NCI-H82 treated with DMSO at 0.1 percent for 48 hours (cell line): ENCODE measurements around the gene ALG1.

Source experiments
- DNase-seq: peaks from one replicate; lab custom pipeline; 2025; ENCODE audit not compliant: unreplicated experiment; lab: John Stamatoyannopoulos, UW

ALG1 gene, protein sequence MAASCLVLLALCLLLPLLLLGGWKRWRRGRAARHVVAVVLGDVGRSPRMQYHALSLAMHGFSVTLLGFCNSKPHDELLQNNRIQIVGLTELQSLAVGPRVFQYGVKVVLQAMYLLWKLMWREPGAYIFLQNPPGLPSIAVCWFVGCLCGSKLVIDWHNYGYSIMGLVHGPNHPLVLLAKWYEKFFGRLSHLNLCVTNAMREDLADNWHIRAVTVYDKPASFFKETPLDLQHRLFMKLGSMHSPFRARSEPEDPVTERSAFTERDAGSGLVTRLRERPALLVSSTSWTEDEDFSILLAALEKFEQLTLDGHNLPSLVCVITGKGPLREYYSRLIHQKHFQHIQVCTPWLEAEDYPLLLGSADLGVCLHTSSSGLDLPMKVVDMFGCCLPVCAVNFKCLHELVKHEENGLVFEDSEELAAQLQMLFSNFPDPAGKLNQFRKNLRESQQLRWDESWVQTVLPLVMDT

DNA sequence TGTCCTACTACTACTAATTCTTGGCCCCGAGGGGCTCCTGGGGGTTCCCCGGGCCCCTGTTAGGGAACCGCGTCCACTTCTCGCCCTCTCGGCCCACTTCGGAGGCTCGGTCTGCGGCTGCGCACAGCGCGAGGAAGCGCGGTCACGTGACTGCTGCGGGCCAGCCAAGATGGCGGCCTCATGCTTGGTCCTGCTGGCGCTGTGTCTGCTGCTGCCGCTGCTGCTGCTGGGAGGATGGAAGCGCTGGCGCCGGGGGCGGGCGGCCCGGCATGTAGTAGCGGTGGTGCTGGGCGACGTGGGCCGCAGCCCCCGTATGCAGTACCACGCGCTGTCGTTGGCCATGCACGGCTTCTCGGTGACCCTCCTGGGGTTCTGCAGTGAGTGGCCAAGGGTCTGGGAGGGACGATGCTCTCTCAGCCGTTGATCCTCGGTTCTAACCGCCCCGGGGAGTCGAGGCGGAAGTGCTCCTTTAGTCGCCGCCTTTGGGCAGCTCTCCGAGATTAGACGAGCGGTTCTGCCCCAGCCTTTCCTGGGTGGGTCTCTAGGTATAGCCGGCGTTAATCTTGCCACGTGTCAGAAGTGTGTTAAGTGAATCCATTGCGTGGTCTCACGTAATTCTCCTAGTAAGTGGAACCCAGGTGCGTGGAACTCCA lies at the start of gene ALG1:
ALG1 (plus strand) TSS at position 163 of the 653 bp plus-strand sequence; CDS start at position 170, 7 bp downstream.
- DNase-seq: peak; percentile 39

DNA sequence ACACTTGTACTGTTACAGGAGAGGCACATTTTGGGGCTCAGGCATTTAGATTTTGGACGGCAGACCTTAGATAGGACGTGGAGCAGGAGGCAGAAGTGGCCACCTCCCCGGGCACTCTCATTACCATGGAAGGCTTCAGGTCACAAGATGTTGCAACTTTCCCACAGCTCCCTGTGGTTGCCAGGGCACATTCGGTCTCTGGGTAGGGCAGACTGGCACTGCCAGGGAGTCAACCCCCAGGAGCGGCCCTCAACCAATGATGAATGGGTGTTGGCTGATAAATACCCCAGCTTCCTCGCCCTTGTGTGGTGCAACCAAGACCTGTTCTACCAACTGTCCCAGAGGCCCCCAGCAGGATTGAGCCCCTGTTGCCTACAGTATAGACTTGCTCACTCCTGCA lies 49.1 kb upstream of the ALG1 start:
- DNase-seq: no peak

DNA sequence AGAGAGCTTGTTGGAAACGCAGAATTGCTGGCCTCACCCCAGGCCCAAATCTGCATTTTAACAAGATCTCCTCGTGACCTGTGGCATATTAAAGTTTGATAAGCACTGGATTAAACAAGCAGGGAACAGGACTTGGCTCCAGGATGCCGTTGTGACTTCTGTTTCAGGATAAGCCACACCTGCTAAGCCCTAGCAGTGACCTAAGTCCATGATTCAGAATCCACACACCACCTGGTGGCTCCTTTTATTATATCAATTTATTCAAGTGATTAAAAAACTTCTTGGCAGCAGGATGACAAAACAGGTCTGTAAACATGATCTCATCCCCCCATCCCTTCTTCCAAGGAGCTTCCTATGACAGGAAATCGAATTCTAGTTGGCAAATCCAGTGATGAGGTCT lies 47.0 kb upstream of the ALG1 start:
- DNase-seq: peak; percentile 40

DNA sequence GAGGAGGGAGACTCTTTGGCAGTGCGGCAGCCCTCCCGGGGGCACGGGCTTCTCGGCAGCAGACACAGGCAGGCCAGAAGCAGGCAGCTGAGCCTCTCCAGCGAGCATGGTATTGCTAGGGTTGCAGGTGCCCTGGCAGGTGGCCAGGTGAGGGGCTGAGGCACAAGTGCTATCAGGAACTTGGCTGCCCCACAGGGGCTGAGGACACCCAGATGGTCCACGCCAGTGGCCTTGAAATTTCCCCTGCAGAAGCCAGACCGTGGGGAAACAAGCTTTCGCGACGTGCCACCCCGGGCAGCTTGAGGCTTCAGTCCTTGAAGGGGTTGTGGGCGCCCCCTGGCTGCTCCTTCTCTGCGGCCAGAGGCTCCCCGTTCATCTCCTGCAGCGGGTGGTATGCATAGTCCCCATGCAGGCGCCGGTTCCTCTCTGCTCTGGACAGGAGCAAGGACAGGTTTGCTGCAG lies 46.4 kb upstream of the ALG1 start:
- DNase-seq: peak; percentile 18

DNA sequence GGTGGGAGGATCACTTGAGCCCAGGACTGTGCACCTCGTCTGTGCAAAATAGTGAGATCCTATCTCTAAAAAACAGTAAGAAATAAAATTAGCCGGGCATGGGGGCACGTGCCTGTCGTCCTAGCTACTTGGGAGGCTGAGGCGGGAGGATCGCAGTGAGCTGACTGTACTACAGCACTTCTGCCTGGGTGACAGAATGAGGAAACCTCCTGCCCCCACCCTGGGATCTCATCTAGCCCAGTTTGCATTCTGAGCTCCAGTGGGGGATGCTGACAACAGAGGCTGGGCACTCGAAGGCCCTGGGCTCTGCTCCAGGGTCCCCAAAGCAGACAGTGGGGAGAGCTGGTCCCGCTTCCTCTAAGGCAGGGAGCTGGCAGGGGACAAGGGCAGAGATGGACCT lies 45.0 kb upstream of the ALG1 start:
- no peak for DNase-seq

DNA sequence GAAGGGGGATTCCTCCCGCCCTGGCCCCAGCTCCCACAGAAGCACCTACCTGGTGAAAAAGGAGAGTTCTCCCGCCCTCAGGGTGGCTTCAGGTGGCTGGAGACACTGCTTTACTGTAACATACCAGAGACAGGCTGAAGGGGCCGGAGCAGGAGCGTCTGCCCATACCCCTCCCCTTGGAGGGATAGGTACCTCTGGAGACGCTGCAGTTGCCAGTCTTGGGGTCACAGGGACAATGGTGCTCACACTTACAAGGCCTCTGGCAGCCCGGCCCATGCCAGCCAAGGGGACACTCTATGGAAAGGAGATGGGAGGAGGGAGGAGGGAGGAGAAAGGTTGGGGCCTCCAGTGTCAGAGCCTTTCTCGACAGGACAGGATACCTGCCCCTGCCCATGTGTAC lies 44.6 kb upstream of the ALG1 start:
- no peak for DNase-seq

DNA sequence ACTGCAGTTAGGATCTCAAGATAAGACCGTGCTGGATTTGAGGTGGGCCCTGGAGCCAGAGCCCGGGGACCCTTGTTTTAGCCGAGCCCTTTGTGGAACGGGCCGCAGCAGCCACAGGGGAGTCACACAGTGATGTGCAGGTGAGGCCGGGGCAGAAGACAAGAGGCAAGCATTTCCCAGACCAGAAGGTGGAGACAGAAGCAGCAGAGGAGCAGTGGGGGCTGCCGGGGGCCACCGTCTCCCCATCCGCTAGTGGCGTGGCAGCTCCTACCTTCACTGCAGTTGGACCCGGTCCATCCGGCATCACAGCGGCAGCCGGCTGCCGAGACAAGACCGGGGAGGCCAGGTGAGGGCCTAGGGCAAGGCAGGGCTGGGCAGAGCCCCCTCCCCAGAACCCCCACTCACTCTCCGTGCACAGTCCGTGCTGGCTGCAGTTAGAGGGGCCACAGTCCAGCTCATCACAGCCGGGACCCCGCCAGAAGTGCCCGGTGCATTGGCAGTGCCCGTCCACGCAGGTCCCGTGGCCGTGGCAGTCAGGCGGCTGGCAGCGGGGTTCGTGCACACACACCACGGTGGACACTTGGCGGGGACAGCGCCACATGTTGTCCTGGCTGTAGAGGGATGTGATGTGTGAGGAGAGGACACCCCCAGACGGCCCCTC lies 43.9 kb upstream of the ALG1 start:
- DNase-seq: no peak

DNA sequence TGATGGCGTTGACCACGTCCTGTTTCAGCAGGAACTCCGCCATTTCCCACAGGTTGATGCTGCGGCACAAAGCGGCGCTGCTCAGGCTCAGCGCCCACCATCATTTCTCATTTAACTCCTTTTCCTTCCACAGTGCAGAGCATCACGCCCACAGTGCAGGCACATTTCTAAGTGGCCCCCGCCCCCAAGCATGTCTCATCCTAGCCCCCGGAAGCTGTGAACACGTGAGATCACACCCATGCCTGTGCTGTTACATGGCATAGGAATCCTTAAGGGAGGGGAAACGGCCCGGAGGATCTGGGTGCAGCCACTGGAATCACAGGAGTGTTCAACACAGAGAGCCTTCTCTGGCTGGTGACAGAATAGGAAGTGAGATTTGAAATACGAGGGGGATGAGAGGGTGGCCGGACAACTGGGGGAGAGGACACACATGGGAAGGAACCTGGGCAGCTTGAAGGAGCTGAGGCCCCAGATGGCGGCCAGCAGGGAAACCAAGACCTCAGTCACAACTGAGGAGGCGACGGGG lies 42.6 kb upstream of the ALG1 start:
- no peak for DNase-seq

DNA sequence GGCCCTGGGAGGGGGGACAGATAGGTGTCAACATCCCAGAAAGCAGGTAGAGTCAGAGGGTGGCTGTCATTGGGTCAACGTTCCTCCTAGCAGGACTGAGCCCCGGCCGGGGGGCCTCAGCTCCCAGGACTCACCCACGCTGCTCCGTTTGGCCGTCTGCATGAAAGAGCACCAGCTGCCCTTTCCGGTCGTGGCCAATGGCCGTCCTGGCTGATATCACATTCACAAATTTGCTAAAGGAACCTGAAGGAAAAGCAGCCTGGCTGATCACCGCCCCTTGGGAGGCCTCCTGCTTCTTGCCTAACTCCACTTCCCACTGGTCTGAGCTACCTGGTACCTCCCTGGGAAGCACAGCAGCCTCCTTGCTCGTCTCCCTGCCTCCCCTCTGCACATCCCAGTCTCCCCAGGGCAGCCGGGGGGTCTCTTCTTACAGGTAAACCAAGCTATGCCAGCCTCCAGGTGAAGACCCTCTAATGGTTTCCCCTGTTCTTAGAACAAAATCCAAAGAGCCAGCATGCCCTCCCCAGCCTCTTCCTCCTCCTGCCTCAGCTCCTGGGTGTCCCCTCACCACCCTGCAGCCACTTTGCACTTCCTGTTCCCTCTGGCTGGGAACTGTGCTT lies 41.3 kb upstream of the ALG1 start:
- DNase-seq: no peak

DNA sequence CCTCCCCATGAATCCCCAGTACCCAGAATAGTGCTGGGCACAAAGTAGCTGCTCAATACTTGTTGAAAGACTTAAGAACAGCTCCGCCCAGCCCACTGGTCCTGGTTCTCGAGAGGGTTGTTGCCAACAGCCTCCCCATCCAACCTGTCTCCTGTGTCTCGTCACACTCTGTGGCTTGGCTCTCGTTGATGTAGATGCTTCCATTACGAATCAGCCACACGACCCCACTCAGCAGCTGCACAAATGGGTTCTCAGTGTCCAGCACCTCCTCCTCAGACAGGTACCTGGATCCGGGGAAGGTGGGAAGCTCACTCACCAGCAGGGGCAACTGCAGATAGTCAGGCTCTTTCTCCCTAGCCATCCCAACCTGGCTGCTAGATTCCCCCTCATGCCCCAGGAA lies 40.0 kb upstream of the ALG1 start:
- no peak for DNase-seq

DNA sequence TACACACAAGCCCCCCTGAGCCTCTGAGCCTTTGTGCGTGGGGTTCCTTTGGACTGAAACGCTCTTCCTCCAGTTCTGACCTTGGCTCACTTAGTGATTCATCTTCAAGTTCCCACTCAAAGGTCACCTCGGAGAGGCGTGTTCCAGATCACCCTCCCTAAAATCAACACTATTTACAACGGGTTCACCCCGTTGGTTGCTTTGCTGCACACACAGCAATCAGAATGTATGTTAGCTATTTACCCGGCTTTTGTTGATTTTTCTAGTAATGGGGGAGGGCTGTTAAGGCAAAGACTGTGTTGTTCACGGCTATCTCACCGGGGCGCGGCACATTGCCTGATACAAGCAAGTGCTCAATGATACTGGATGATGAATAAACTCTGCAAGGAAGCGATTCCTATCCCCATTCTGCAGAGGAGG lies 38.9 kb upstream of the ALG1 start:
- no peak for DNase-seq

DNA sequence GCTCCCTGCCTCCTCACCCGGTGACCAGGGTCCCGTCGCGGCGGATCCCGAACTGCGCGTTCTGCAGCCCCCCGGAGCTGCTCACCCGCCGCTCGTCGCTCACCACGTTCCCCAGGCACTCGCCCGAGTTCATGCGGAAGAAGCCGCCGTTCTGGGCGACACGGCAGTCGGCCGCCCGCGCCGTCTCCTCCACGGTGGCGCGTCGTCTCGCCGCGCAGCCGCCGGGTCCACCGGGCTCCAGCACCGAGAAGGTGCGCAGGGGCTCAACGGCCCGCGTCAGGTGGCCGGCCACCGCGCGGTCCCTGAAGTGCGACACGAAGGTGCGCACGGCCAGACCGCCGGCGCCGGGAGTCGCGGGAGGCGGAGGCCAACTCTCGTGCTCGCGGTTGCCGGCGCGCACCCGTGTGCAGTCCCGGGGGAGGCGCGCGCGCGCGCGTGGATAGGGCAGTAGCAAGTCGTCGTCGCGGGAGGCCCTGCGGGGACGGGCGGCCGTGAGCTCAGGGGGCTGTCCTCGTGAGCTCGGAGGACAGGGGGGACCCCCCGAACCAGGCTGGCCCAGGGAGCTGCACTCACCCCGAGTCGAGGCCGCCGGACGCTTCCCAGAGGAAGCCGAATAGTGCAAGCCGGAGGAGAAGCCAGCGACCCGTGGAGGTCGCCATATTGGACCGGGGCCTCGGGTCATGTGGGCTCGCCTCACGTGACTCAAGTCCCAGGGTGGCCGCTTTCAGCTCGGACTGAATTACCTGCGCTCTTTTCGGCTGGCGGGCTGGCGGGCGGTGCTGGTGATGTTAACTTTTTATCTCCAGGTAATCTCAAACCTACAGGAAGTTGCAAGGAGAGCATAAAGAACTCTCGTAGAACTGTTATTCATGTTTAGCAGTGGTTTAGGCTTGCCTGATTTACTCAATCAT lies 38.1 kb upstream of the ALG1 start, which contains the start of gene NAGPA:
NAGPA (minus strand) TSS at position 680 of the 911 bp plus-strand sequence; CDS start at position 659, 21 bp downstream.
- DNase-seq: peak; percentile 32

DNA sequence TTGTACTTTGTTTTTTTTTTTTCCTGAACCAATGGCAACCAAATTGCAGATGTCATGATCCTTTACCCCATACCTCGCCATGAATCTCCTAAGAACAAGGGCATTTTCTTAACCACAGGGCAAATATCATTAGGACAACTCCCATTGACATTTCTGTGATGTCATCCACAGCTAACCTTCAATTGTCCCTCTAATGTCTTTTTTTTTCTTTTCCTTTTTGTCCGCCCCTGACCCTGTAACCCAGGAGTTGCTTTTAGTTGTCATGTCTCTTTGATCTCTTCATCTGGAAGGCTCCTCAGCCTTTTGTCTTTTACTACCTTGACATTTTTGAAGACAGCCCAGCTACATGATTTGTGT lies 37.5 kb upstream of the ALG1 start:
- no peak for DNase-seq

DNA sequence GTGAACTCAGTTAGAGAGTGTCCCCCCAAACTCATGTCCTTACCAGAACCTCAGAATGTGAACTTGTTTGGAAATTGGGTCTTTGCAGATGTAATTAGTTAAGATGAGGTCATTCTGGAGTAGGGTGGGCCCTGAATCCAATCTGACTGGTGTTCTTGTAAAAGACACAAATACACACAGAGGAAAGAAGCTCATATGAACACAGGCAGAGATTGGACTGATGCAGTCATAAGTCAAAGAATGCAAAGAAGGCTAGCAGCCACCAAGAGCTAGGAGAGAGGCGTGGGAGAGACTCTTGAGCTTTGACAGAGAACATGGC lies 35.8 kb upstream of the ALG1 start:
- DNase-seq: no peak

DNA sequence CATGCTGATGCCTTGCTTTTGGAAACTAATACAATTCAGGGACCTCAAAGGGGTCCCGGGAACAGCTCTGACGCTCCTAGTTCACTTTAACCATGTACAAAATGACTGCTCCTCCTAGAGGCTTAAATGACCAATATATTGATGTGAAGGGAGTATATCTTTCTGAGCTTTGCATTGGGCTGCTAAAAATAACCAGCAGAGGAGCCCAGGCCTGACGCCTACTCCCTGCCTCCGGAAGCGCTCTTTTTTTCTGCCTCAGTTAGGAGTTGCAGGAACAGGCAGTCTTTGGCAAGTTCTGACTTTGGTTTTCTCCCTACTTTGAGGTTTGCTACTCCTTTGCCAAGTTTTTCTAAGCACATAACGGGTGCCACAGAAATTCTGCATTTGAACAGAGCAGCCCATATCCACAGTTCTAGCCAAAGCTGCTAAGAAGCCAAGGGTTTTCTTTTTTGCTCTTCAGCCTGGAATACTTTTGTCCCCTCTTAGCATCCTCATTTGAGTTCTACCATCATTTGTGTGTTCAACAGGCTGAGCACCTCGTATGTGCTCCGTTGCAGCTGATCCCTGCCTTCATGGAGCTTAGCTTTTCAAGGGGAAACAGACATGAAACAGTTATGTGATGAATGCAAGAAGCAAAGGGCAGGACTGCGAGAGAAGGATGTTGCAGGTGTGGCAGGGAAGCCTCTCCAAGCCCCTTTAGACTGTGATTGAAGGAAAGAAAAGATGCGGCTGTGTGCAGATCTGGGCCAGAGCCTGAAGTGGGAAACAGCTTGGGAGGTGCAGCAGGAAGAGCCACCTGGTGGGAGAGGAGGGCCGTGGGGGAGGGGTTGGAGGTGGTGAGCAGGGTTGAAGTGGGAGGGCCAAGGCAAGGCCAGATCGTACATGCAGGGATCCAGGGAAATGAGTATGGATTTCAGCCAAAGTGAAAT lies 35.2 kb upstream of the ALG1 start:
- DNase-seq: no peak

DNA sequence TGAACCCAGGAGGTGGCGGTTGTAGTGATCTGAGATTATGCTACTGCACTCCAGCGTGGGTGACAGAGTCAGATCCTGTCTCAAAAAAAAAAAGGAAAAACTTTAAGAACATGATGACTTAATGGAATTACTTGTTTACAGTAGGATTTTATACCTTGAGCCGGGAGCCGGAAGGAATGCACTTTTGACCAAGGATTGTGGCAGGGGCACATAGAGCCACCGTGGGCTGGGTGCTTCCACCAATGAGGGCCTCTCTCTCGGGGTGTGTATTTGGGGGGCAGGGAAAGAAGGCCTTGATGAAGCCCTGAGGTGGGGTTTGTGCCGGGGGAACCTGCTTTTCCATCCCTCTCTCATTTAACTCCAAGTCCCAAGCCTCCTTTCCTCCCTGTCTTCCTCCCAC lies 31.2 kb upstream of the ALG1 start:
- DNase-seq: no peak

DNA sequence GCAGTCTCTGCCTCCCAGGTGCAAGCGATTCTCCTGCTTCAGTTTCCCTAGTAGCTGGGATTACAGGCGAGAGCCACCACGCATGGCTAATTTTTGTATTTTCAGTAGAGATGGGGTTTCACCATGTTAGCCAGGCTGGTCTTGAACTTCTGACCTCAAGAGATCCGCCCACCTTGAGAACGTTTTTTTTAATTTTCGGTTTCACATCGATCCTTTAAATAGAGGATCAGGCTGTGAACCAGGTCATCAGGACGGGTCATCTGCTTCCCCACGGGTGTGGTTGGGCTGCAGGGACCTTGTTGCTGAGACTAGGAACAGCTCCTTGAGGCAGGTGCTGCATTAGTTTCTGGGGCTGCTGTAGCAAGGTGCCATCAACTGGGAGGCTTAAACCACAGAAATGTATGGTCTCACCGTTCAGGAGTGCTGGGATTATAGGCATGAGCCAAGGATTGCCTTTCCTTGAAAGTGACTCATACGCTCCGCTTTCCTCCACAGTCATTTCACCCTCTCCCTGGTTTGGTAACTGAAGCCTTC lies 30.0 kb upstream of the ALG1 start:
- DNase-seq: no peak

DNA sequence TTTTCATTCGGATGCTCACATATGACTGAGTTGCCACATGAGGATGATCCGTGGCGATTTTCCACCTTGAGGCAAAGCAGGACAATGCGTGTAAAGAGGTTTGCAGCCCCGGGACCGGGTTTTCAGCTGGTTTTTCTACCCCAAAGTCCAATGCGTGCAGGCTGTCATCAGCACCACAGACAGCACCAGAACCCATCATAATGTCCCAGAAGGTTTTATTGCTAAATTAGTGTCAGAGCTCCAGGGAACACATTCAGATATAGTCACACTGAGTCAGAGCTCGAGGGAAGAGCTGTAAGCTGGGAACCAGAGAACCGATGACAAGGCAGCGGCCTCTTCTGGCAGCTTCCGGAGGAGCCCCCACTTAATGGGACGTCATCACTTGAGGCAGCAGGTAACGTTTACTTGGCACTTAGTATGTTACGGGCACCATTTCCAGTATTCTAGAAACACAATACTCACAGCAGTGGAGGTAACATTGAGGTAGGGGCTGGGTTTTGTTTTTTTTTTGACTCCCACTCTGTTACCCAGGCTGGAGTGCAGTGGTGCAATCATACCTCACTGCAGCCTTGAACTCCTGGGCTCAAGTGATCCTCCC lies 29.0 kb upstream of the ALG1 start:
- DNase-seq: no peak
